NK-92 treated with Interleukin-12 subunit alpha and Interleukin-12 subunit beta, amount 100 ng/mL, for 24 hours (cell line): ENCODE data around the gene CXCL12.

Source experiments
- DNase-seq: peaks from one replicate; lab custom pipeline; 2025; lab: John Stamatoyannopoulos, UW

Gene CXCL12

DNA sequence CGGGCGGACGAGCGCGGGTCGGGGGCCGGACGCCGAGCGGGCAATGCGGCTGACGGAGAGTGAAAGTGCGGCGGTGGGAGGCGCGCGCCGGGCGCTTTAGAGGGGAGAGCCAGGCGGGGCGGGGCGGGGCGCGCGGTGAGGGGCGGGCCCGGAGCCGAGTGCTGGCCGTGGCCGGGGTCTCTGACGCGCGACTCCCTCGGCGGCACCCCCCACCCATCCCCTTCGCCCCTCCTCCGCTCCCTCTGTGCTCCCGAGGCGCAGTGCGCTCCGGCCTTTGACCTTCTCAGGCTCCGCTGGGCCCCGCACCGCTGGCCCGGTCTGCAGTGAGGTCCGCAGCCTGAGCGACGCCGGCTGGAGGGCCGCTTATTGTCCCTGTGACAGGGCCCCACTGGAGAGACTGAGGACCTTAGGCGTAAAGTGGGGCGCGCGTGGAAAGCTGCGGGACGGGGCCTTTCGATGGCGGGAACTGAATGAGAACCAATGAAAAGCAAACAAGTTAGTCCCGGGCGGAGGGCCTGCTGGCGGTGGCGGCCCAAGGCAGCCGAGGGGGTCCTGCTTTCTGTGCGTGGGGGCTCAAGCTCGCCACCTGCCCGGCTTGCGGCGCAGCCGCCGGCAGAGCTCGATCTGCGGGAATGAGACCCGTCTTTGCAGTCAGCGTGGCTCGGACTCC, at the start of gene CXCL12:
CXCL12 (minus strand) TSS at position 72 of the 670 bp plus-strand sequence. CDS start 92 bp downstream, outside the sequence.
- no peak for DNase-seq

DNA sequence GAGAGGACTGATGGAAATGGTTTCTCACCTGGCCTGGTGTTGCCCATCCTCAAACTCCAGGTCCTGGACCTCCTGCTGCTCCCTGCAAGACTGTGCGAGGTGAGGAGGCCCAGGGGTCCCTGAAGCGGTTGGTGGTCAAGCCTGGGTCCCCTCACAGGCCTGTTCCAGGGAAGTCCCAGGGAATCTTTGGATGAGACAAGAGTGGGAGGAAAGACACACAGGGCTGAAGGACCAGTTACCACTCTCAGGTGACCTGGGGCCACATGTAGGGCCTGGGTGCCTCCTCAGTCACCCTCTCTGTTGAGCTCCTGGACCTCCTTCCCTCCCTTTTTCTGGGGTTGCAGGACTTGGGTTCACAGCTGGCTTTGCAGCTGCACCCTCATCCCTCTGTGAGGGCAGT, 42.6 kb upstream of the CXCL12 start:
- no peak for DNase-seq

DNA sequence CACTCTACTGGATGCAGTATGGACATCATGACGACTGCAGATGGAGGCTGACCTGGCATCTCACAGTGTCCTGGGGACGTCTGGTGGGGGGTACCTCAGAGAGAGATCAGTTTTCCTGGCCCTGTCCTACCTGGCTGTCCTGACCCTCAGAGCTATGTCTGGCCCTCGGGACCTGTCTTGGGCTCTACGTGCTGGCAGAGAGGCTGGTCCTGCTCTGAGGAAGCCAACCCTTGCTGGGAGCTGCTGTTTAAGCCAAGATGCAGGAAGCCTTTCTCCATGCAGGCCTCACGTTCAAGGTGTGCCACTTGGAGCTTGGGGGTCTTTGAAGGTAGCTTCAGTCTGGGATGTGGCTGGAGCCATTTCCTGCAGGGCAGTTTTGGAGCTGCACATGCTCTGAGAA, 42.1 kb upstream of the CXCL12 start:
- DNase-seq = no peak

DNA sequence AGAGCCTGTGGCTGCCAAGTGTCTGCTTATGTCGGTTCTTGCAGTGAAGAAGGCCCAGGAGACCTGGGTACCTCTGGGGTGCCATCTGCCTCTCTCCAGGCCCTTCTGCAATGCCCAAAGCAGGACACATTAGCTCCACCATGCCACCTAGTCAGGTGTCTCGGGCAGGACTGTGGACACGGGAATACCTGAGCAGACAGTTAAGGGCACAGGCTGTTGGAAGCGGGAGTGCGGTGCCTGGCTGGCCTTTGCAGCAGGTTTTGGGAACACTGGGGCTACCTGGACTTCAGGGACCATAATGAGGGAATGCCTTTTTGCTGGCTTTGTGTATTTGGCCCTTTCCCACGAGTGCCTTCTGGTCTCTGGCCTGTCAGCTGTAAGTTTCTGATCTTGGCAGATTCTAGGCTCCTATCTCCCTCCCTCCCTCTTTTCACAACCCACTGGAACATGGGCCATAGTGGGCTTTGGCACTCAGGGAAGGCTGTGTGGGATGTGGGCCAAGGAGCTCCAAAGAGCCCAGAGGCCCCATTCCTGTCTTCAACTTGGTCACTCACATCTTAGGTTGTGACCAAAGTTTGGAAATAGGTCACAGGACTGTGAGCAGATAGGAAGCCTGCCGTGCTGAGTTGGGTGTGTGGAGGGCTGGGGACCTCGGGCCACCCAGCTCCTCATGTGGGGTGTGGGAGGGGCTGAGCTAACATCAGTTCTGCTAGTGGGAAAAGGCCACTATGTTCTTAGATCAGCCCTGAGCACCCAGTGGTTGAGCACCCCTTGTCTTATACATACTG, 41.5 kb upstream of the CXCL12 start:
- DNase-seq = no peak

DNA sequence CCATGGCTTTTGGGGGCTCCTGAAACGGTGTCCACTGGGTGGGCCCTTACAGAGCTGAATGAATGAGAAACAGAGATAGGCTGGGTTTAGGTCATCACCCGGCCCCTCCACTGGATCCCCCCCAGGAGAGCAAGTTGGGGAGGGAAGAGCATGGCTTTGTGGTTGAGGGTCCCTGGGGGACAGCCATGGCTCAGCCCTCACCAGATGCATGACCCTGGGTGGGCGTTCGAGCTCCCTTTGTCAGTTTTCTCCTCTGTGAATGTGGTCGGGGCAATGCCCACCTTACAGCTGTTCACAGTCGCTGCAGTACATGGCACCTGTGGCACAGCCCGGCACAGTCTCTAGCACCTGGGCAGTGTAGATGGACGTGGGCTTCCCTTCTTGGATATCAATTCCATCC, 40.6 kb upstream of the CXCL12 start:
- no peak for DNase-seq

DNA sequence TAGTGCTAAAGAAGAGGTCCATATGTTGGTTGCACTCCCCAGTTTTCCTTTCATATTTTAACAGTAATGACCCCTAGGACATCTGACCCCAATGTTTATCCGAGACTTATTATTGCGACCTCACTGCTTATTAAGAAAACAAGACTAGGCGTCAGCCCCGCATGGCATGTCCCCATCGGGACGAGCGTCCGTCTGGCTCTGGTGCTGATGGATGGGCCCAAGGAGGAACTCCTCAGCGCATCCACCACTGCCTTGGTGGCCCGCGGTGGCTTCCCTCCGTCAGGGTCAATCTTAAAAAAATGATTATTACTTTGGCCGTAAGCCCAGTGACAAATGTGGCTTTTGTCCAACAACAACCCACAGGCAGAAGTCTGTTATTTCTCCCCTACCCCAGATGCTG, 40.1 kb upstream of the CXCL12 start:
- no peak for DNase-seq

DNA sequence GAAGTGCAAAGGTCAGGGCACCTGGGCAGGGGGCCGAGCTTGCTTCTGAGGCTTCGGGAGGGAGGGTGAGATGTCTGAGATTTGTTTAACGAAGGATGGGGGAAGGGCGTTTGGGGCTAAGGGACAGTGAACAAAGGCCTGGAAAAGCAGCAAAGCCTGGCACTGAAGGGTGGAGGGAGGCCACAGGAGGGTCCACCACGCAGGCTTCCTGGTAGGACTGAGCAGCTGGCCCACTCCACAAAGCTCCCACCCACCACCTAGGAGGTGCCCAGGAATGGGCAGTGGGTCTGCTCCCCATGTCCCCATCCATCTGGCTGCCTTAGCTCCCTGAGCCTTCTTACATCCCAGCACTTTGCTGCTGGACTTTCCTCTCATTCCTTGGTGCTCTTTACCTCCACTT, 39.4 kb upstream of the CXCL12 start:
- DNase-seq = no peak

DNA sequence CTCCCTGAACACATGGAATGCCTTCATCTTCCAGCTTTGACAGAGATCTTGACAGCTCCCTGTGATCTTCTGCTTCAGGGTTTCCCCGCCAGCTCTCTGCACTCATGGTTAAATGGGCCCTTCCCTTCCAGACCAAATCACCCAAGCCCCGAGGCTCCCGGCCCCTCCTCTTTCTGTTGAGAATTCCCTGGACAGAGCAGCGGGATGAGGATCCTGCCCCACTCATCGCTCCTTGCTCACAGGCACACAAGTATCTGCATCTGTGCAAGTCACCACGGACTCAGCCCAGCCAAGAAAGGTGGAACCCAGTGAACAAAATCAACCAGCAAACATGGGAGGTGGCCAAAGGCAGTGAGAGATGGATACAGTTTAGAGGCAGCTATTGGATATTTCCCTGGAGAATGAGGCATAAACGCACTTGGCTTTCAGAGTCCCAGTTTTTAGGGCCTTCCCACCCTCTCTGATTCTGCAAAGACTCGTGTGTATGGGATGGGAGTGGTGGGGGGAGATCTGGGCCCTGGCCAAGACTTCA, 37.7 kb upstream of the CXCL12 start:
- no peak for DNase-seq

DNA sequence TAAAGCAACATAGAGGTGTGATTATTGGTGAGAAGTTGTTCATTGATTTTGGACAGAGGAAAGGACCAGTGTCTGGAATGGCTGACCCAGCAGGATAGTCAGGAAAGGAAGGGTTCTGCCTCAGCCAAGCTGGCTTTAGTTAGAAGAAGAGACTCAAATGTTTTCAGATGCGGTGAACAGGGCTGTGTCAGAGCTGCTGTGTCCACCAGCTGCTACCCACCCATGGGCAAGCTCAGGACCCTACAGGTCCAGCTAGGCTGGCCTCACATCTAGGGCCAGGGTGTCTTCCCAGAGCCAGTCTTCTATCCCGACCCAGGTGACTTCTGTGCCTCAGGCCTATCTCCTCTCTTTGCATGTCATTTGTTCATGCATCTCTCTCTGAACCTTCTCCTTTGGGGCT, 37.3 kb upstream of the CXCL12 start:
- no peak for DNase-seq

DNA sequence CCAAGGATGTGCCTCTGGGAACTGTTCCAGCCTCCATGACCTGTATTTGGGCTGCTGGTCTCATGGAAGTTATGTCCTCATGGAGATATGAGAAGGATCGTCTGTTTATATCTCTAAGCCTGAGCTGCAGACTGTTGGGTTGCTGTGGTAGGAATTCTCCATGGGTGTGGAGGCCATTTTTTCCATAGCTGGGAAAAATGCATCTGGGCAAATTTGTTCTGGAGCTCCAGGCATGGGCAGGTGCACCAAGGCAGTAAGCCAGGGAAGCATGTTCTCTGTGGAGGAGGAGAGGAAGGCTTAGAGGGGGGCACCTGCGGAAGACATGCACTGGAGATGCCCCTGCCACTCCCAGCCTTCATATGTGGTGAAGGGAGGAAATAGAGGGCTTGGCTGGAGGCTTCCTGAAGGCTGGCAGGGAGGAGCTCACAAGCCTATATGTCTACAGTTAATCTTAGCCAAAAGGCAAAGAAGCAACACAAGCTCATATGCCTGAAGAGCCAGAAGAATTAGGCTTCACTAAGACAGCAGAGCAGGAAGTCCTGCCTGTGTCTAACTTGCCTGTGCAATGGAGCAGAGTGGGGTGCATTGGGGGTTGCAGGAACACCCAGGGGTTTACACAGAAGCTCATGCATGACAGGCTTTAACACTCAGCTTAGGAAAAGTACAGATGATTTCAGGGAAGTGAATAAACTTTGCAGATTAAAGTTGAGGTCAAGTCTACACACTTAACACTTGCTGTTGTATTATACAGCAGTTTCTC, 35.1 kb upstream of the CXCL12 start:
- no peak for DNase-seq

DNA sequence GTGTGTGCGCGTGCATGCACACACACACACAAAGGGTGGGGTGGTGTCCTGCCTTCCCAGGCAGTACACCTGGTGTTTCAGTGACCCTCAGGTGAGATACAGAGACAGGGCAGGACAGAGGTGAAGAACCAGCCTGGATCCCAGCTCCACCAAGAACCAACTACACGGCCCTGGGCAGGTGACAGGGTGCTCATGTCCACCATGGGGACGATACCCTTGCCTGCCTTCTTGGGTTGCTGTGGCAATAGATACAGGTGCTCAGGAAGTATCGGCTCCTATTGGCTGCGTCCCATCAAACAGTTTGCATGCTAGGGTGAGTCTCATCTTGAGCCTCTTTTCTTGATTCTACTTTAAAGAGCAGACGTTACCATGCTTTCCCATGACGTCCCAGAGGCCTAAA, 33.7 kb upstream of the CXCL12 start:
- no peak for DNase-seq

DNA sequence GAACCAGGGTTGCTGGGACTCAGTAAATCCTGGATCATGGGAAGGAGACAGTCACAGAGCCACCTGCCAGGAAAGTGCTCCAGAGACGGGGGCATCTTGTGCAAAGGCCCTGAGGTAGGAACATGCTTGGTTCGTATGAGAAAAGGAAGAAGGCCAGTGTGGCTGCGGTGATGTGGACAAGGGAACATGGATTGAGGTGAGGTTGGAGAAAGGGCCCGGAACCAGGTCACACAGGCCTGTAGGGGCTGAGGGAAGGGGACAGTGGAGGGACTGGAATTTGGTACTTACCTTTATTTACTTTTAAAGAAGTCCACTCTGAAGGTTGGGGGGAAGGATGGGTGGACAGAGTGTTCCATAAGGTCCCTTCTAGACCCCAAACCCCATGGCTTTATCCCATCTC, 32.9 kb upstream of the CXCL12 start:
- no peak for DNase-seq

DNA sequence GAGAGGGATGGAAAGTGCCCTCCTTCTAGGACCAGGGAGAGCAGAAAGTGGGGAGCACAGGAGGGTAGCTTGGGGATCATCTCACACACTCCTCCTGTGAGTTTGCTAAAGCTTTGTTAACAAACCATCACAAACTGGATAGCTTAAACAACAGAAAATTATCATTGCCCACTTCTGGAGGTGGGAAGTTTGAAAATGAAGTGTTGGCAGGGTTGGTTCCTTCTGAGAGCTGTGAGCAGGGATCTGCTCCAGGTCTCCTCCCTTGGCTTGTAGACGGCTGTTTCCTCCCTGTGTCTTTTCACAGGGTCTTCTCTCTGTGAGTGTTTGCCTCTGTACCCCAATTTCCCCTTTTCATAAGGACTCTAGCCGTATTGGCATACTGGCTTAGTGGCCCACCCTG, 32.0 kb upstream of the CXCL12 start:
- DNase-seq = no peak

DNA sequence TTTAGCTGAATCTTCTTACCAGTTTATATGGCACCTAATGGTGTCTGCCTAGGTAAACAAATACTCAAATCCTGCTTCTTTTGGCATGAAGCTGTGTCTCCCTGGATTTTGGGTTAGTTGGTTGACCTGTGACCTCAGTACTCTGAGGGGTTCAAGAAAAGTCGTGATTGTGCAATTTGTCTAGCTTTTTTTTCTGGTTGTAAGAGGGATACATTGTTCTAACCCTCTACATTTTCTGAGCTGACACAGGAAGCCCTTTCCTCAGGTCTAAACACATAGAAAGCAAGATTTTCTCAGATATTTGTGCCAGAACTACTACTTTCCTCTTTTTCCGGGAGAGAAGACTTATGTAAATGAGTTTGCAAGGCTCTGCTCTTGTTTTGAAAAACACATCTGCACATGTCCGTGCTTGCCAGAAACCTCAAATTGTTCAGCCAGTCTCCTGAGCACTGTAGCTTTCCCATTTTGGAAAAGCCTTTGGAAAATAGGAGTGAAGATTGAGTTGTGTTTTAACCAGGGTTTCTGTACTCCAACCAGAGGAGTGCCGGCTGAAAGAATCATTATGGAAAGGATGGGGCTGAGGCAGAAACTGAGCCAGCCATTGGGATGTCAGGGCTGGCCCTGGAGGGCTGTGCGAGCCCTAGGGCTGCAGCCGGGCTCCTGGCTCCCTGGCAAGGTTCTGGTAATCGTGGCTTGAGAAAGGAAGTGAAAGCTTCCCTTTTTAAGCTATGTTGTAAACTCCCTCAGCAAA, 31.3 kb upstream of the CXCL12 start:
- DNase-seq = no peak

DNA sequence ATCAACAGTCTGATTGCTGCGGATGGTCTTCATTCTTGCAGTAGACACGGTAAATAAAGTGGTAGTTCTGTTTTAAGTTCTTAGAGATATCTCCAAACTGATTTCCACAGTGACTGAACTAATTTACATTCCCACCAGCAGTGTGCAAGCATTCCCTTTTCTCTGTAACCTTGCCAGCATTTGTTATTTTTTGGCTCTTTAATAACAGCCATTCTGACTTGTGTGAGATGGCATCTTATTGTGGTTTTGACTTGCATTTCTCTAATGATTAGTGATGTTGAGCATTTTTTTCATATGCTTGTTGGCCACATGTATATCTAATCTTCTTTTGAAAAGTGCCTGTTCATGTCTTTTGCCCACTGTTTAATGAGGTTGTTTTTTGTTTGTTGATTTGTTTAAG, 30.2 kb upstream of the CXCL12 start:
- no peak for DNase-seq

DNA sequence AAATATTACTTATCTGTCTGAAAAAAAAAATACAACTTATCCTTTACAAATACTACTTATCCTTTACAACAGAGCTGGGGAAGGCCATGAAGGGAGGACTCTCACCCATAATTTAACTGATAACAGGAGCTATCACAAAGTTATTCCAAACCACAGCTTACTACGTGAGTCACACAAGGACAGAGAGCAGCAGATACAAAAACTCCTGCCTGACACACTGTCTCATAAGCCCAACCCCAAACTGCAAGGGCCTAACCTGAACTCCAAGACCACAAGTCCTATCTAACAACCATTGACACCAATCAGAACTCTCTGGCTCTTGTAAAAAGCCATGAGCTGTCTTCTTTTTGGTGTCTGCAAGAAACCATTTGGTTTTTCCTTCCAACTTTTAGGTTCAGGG, 28.5 kb upstream of the CXCL12 start:
- no peak for DNase-seq

DNA sequence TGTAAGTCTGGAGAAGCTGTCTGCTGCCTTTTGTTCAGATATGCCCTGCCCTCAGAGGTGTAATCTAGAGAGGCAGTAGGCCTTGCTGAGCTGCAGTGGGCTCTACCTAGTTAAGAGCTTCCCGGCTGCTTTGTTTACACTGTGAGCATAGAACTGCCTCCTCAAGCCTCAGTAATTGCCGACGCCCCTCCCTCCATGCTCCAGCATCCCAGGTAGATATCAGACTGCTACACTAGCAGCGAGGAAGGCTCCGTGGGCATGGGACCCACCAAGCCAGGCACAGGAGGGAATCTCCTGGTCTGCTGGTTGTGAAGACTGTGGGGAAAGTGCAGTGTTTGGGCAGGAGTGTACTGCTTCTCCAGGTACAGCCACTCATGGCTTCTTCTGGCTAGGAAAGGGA, 26.4 kb upstream of the CXCL12 start:
- no peak for DNase-seq

DNA sequence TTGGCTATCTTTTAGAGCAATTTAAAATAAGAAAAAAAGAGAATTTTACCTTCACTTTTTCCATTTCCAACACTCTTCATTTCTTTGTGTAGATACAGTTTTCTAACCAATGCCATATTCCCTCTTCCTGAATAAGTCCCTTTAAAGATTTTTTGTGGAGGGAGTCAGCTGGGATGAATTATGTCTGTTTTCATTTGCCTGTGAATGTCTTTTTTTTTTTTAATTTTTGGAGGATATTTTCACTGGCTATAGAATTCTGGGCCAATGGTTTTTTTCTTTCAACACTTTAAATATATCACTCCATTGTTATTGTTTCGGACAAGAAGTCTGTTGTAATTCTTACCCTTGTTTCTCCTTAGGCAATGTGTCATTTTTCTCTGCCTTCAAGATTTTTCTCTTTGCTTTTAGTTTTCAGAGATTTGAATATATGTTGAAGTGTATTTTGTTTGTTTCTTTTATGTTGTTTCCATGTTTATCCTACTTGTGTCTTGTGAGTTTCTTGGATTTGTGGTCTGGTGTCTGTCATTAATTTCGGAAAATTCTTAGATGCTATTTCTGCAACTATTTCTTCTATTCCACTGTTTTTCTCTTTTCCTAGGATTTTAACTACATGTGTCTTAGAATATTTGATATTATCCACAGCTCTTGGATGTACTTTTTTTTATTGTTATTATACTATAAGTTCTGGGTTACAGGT, 20.0 kb upstream of the CXCL12 start:
- no peak for DNase-seq

DNA sequence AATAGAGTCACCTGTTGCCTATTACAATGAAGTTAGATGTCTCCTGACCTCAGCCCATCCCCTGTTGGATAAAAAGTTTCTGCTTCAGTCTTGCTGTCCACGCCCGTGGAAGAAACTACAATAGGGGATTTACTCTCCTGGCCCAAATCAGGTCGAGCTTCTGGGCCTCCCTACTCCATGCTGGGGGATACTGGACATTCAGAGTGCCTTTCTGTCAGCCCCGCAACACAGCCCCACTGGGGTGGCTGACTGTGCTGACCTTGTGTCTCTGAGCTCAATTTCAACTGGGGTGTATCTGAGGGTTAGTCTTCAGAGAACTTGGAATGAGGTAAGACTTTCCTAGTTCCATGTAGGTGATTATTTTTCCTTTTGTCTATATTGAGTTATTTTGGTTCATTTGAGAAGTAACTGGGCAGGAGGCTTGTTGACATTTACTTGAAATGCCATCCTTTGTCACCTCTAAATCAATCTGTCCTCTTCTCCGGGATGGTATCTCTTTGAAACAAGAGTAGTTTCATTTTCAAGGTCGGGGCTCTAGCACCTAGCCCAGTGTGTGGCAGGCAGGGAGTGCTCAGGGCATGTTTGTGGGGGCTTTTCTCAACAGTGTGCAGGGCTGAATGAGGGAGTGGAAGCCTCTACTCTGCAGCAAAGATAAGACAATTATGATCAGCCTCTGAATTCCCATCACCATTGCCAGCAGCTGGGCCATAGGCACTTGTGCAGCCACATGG, 17.7 kb upstream of the CXCL12 start:
- no peak for DNase-seq

DNA sequence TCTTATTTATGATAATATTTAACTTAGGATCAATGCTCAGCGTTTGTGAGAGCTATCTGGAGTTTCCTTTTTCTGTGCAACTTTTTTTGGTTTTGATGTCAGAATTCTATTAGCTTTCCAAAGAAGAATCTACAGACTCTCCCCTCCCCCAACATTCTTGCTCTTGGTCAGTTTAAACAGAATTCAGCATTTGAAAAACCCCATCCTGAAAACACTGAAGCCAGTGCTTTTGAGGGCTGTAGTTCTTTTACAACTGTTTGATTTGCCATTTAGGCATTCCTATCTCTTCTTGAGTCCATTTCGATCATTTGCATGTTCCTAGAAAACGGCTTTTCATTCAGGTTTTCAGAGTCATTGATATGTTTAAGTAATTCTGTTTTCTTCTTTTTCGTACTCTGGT, 15.6 kb upstream of the CXCL12 start:
- DNase-seq = no peak
